MG63 (cell line): Measurements from ENCODE around the gene IRF2. TPM values are rescaled to one million over a fixed set of nuclear protein-coding genes. Genes with fewer than 3 reads are reported as not detected.

Experiments used
- DNase-seq: peaks from one replicate; pipeline ENCODE4 v3.0.0-alpha.2; 2020
- H3K27me3 ChIP-seq: fragments of 250-450 bp; sonication (Bioruptor Pico); 2 replicates; pipeline ENCODE4 v1.5.1; 2020; ENCODE audit warnings: mild to moderate bottlenecking, moderate library complexity
- H3K36me3 ChIP-seq: fragments of 250-450 bp; sonication (Bioruptor Pico); 2 replicates; pipeline ENCODE4 v1.5.1; 2020; ENCODE audit warnings: mild to moderate bottlenecking, moderate library complexity
- H3K4me3 ChIP-seq: fragments of 250-450 bp; sonication (Bioruptor Pico); 2 replicates; pipeline ENCODE4 v1.5.1; 2020; ENCODE audit warnings: mild to moderate bottlenecking, moderate library complexity
- H3K9me3 ChIP-seq: fragments of 250-450 bp; sonication (Bioruptor Pico); 2 replicates; pipeline ENCODE4 v1.5.1; 2020; ENCODE audit warnings: mild to moderate bottlenecking, moderate library complexity
- total RNA-seq: library from RNA; depleted of rRNA; stranded (reverse); fragments of >200 nt; shearing (Covaris generic); gene quantifications from 2 replicates; pipeline ENCODE4 v1.2.3, GENCODE V29; 2014; ENCODE audit warnings: low replicate concordance

Gene IRF2
- total RNA-seq, 1 experiment from 2014 or later: 13.9 TPM

- Histone ChIP-seq H3K9me3 (no peaks in the 10 kb centered on the region), H3K36me3 (no peaks in the 10 kb centered on the region), H3K27me3 (no peaks in the 10 kb centered on the region), H3K4me3 (no peak overlapping the region)
- DNase-seq: no peak
Measured at GRCh38 chr4:184460499-184461285, 13.7 kb downstream of the IRF2 start.

- DNase-seq: no peak
- no peaks in the 10 kb centered on the region for H3K27me3 ChIP-seq
- no peaks in the 10 kb centered on the region for H3K36me3 ChIP-seq
Measured at GRCh38 chr4:184459413-184459812, 14.9 kb downstream of the IRF2 start.

GRCh38 chr4:184457535-184458249 lies 16.7 kb downstream of the IRF2 start:
- H3K27me3 ChIP-seq: no peaks in the 10 kb centered on the region
- H3K36me3 ChIP-seq: no peaks in the 10 kb centered on the region
- no peak overlapping the region for H3K4me3 ChIP-seq
- H3K9me3 ChIP-seq: no peaks in the 10 kb centered on the region
- peak; percentile 12 for DNase-seq

More at GRCh38 chr4:184459413-184459812, 14.9 kb downstream of the IRF2 start:
- H3K9me3 ChIP-seq: no peaks in the 10 kb centered on the region
- H3K4me3 ChIP-seq: no peak overlapping the region

GRCh38 chr4:184456337-184456736 lies 18.0 kb downstream of the IRF2 start:
- DNase-seq: no peak
- Histone ChIP-seq H3K9me3 (no peaks in the 10 kb centered on the region), H3K4me3 (no peak overlapping the region), H3K27me3 (no peaks in the 10 kb centered on the region), H3K36me3 (no peaks in the 10 kb centered on the region)

- Histone ChIP-seq H3K4me3 (no peak overlapping the region), H3K36me3 (no peaks in the 10 kb centered on the region), H3K9me3 (no peaks in the 10 kb centered on the region), H3K27me3 (no peaks in the 10 kb centered on the region)
- DNase-seq: no peak
Measured at GRCh38 chr4:184455299-184455698, 19.1 kb downstream of the IRF2 start.

GRCh38 chr4:184453365-184454160 lies 20.8 kb downstream of the IRF2 start:
- Histone ChIP-seq H3K9me3 (no peaks in the 10 kb centered on the region), H3K27me3 (no peaks in the 10 kb centered on the region), H3K4me3 (no peak overlapping the region), H3K36me3 (no peaks in the 10 kb centered on the region)
- peak; percentile 36 for DNase-seq

- DNase-seq: no peak
- Histone ChIP-seq H3K4me3 (no peak overlapping the region), H3K9me3 (no peaks in the 10 kb centered on the region), H3K36me3 (no peaks in the 10 kb centered on the region), H3K27me3 (no peaks in the 10 kb centered on the region)
Measured at GRCh38 chr4:184452740-184453139, 21.6 kb downstream of the IRF2 start.

- no peak for DNase-seq
- no peaks in the 10 kb centered on the region for H3K9me3 ChIP-seq
- no peak overlapping the region for H3K4me3 ChIP-seq
- H3K27me3 ChIP-seq: no peaks in the 10 kb centered on the region
- no peaks in the 10 kb centered on the region for H3K36me3 ChIP-seq
Measured at GRCh38 chr4:184451726-184452125, 22.6 kb downstream of the IRF2 start.

- Histone ChIP-seq H3K9me3 (no peaks in the 10 kb centered on the region), H3K36me3 (no peaks in the 10 kb centered on the region), H3K27me3 (no peaks in the 10 kb centered on the region), H3K4me3 (no peak overlapping the region)
- DNase-seq: no peak
Measured at GRCh38 chr4:184450743-184451535, 23.4 kb downstream of the IRF2 start.

- no peaks in the 10 kb centered on the region for H3K9me3 ChIP-seq
- H3K36me3 ChIP-seq: no peaks in the 10 kb centered on the region
- no peak for DNase-seq
- no peak overlapping the region for H3K4me3 ChIP-seq
- H3K27me3 ChIP-seq: no peaks in the 10 kb centered on the region
Measured at GRCh38 chr4:184450045-184450444, 24.3 kb downstream of the IRF2 start.

- peak; percentile 43 for DNase-seq
- H3K9me3 ChIP-seq: no peaks in the 10 kb centered on the region
- no peaks in the 10 kb centered on the region for H3K36me3 ChIP-seq
- no peaks in the 10 kb centered on the region for H3K27me3 ChIP-seq
- H3K4me3 ChIP-seq: peak overlapping the region; percentile 27
Measured at GRCh38 chr4:184448821-184449220, 25.5 kb downstream of the IRF2 start.

GRCh38 chr4:184448141-184448540 lies 26.2 kb downstream of the IRF2 start:
- Histone ChIP-seq H3K9me3 (no peaks in the 10 kb centered on the region), H3K27me3 (no peaks in the 10 kb centered on the region), H3K4me3 (no peak overlapping the region), H3K36me3 (no peaks in the 10 kb centered on the region)
- DNase-seq: no peak

- Histone ChIP-seq H3K27me3 (no peaks in the 10 kb centered on the region), H3K36me3 (no peaks in the 10 kb centered on the region), H3K9me3 (no peaks in the 10 kb centered on the region), H3K4me3 (no peak overlapping the region)
- no peak for DNase-seq
Measured at GRCh38 chr4:184447664-184448063, 26.7 kb downstream of the IRF2 start.

GRCh38 chr4:184446132-184446658 lies 28.2 kb downstream of the IRF2 start:
- Histone ChIP-seq H3K36me3 (no peaks in the 10 kb centered on the region), H3K27me3 (no peaks in the 10 kb centered on the region), H3K9me3 (no peaks in the 10 kb centered on the region), H3K4me3 (no peak overlapping the region)
- DNase-seq: no peak

GRCh38 chr4:184444953-184445309 lies 29.4 kb downstream of the IRF2 start:
- Histone ChIP-seq H3K27me3 (no peaks in the 10 kb centered on the region), H3K36me3 (no peaks in the 10 kb centered on the region)

GRCh38 chr4:184444215-184444952 lies 30.0 kb downstream of the IRF2 start:
- H3K27me3 ChIP-seq: no peaks in the 10 kb centered on the region
- no peaks in the 10 kb centered on the region for H3K9me3 ChIP-seq
- H3K36me3 ChIP-seq: no peaks in the 10 kb centered on the region
- no peak overlapping the region for H3K4me3 ChIP-seq
- no peak for DNase-seq

More at GRCh38 chr4:184444953-184445309, 29.4 kb downstream of the IRF2 start:
- no peak overlapping the region for H3K4me3 ChIP-seq
- H3K9me3 ChIP-seq: no peaks in the 10 kb centered on the region
- no peak for DNase-seq
